Measurements from ENCODE around the gene SERPINB13.

Gene SERPINB13

DNA sequence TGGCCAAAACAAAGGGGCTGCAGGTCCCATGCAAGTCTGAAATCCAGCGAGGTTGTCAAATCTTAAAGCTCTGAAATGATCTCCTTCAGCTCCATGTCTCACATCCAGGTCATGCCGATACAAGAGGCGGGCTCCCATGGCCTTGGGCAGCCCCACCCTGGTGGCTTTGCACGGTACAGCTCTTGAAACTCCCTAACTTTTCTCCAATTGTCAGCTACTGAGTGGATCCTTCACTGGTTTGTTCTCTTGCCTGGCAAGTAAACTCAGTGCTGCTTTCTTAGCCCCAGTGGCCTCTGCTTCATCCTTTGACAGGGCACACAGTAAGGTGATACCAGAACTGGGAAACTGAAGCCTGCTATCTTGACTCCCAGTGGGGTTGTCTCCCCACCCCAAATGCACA, 26.3 kb downstream of the SERPINB13 start:
- no peak overlapping the region for H3K4me2 ChIP-seq (ENCODE audit: low read depth, low read length, poor library complexity, severe bottlenecking)
- no peak for TF ChIP-seq EZH2phosphoT487 (IDR thresholded peaks at IDR 0.05; ENCODE audit: borderline replicate concordance)
- TF ChIP-seq, protein P1, sequence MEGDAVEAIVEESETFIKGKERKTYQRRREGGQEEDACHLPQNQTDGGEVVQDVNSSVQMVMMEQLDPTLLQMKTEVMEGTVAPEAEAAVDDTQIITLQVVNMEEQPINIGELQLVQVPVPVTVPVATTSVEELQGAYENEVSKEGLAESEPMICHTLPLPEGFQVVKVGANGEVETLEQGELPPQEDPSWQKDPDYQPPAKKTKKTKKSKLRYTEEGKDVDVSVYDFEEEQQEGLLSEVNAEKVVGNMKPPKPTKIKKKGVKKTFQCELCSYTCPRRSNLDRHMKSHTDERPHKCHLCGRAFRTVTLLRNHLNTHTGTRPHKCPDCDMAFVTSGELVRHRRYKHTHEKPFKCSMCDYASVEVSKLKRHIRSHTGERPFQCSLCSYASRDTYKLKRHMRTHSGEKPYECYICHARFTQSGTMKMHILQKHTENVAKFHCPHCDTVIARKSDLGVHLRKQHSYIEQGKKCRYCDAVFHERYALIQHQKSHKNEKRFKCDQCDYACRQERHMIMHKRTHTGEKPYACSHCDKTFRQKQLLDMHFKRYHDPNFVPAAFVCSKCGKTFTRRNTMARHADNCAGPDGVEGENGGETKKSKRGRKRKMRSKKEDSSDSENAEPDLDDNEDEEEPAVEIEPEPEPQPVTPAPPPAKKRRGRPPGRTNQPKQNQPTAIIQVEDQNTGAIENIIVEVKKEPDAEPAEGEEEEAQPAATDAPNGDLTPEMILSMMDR (conservative IDR thresholded peaks at IDR 0.05; ENCODE audit: low read length): no peak
- H3K9me3 ChIP-seq (ENCODE audit: insufficient read depth, low read depth, low read length): no peaks in the 10 kb centered on the region
- no peaks in the 10 kb centered on the region for H3K79me2 ChIP-seq (ENCODE audit: insufficient read depth, low read length)
- H3K4me1 ChIP-seq (ENCODE audit: insufficient read depth, low read length, poor library complexity, severe bottlenecking): no peaks in the 10 kb centered on the region
- no peaks in the 10 kb centered on the region for H3K9me2 ChIP-seq (replicated peaks; ENCODE audit: low read depth, low read length)
- no peaks in the 10 kb centered on the region for H3K27me3 ChIP-seq (ENCODE audit: insufficient read depth, low read length, poor library complexity, severe bottlenecking)
- H2AFZ ChIP-seq (ENCODE audit: low read length): no peak overlapping the region
- H4K20me1 ChIP-seq (ENCODE audit: insufficient read depth, low read length, poor library complexity, severe bottlenecking): no peaks in the 10 kb centered on the region
- no peaks in the 10 kb centered on the region for H3K36me3 ChIP-seq (ENCODE audit: insufficient read depth, low read length)
- H3K9ac ChIP-seq (ENCODE audit: low read depth, low read length, poor library complexity, severe bottlenecking): no peak overlapping the region
- H3F3A ChIP-seq (ENCODE audit: low read depth): no peaks in the 10 kb centered on the region
- H3K4me3 ChIP-seq (ENCODE audit: low read length, poor library complexity, severe bottlenecking): no peak overlapping the region

DNA sequence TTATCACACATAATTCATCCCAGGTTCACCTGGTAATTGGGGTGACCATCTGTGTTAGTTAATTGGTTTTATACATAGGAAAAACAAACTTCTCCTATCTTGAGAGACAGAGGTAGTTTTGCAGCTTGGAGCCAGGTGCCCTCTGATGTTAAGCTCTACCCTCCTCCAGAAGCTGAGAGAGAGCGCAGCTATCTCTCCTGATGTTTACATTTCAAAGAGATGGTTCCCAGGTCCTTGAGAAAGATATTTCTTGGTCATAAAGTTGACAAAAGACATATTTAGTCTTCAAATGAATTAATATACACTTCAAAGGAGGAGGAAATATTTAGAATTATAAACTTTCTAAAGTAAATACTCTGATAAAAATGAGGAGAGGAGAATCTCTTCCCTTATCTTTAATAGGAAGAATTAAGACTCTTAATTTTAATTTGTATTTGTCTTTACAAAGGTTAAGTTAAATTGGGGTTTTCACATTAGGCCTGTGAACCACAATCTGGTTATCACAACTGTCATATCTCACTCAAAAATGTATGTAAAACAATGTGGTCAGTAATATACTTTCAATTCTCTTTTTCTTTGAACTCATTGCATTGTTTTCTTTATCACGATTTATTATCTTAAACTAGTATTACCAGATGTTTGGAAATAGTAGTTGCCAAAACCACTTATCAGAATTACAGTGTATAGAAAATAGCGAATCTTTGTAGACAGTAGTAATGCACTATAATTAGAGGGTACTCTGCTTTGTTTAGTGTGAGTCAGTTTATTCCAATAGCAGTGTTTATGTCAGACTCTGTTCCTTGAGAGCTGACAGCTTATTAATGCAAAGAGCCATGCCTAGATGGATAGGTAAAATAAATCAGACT, 30.1 kb downstream of the SERPINB13 start:
- H3K27me3 ChIP-seq (ENCODE audit: insufficient read depth, low read length, poor library complexity, severe bottlenecking): no peaks in the 10 kb centered on the region
- H3K9ac ChIP-seq (ENCODE audit: low read depth, low read length, poor library complexity, severe bottlenecking): no peak overlapping the region
- H3K36me3 ChIP-seq (ENCODE audit: insufficient read depth, low read length): no peaks in the 10 kb centered on the region
- H3F3A ChIP-seq (ENCODE audit: low read depth): no peaks in the 10 kb centered on the region
- no peaks in the 10 kb centered on the region for H3K9me3 ChIP-seq (ENCODE audit: insufficient read depth, low read depth, low read length)
- no peak for TF ChIP-seq EZH2phosphoT487 (IDR thresholded peaks at IDR 0.05; ENCODE audit: borderline replicate concordance)
- TF ChIP-seq, protein P1 (conservative IDR thresholded peaks at IDR 0.05; ENCODE audit: low read length): no peak
- H3K4me1 ChIP-seq (ENCODE audit: insufficient read depth, low read length, poor library complexity, severe bottlenecking): no peaks in the 10 kb centered on the region
- H3K9me2 ChIP-seq (replicated peaks; ENCODE audit: low read depth, low read length): no peaks in the 10 kb centered on the region
- H3K4me2 ChIP-seq (ENCODE audit: low read depth, low read length, poor library complexity, severe bottlenecking): no peak overlapping the region
- no peaks in the 10 kb centered on the region for H4K20me1 ChIP-seq (ENCODE audit: insufficient read depth, low read length, poor library complexity, severe bottlenecking)
- no peak overlapping the region for H2AFZ ChIP-seq (ENCODE audit: low read length)
- no peaks in the 10 kb centered on the region for H3K79me2 ChIP-seq (ENCODE audit: insufficient read depth, low read length)
- H3K4me3 ChIP-seq (ENCODE audit: low read length, poor library complexity, severe bottlenecking): no peak overlapping the region

DNA sequence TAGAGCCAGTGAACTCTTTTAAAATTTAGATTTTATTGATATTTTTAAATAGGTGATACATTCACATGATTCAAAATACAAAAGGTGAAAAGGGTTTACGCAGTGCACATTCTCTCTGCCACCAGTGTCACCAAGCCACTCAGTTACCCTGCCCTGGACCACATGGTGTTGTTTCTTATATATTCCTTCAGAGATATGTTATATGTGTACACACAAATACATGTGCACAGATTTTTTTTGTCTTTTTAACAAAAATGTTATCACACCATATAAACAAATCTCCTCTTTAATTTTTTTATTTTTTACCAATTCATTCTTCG, 30.7 kb downstream of the SERPINB13 start:
- Histone ChIP-seq H3K9ac (ENCODE audit: low read depth, low read length, poor library complexity, severe bottlenecking) (no peak overlapping the region), H3K4me2 (ENCODE audit: low read depth, low read length, poor library complexity, severe bottlenecking) (no peak overlapping the region), H3K9me2 (replicated peaks; ENCODE audit: low read depth, low read length) (no peaks in the 10 kb centered on the region), H3K4me3 (ENCODE audit: low read length, poor library complexity, severe bottlenecking) (no peak overlapping the region), H3K4me1 (ENCODE audit: insufficient read depth, low read length, poor library complexity, severe bottlenecking) (no peaks in the 10 kb centered on the region), H3K79me2 (ENCODE audit: insufficient read depth, low read length) (no peaks in the 10 kb centered on the region), H4K20me1 (ENCODE audit: insufficient read depth, low read length, poor library complexity, severe bottlenecking) (no peaks in the 10 kb centered on the region), H2AFZ (ENCODE audit: low read length) (no peak overlapping the region), H3F3A (ENCODE audit: low read depth) (no peaks in the 10 kb centered on the region), H3K9me3 (ENCODE audit: insufficient read depth, low read depth, low read length) (no peaks in the 10 kb centered on the region), H3K27me3 (ENCODE audit: insufficient read depth, low read length, poor library complexity, severe bottlenecking) (no peaks in the 10 kb centered on the region), H3K36me3 (ENCODE audit: insufficient read depth, low read length) (no peaks in the 10 kb centered on the region)
- TF ChIP-seq, protein P1 (conservative IDR thresholded peaks at IDR 0.05; ENCODE audit: low read length): no peak
- TF ChIP-seq EZH2phosphoT487 (IDR thresholded peaks at IDR 0.05; ENCODE audit: borderline replicate concordance): no peak

All from Loucy (cell line).